GM12864 (cell line): ENCODE data around the gene CHCHD6.

Experiments
- DNase-seq: peaks from one replicate; pipeline ENCODE4 v3.0.0-alpha.2; 2011; ENCODE audit warnings: low read depth
- H3K4me3 ChIP-seq: 2 replicates; pipeline ENCODE4 v1.5.1; 2011; ENCODE audit warnings: mild to moderate bottlenecking, low read depth, low read length, control low read depth
- TF ChIP-seq, protein P1 (sequence below): IDR thresholded peaks from 2 replicates; pipeline ENCODE4 v1.5.1; 2011; ENCODE audit warnings: low read depth, mild to moderate bottlenecking, moderate library complexity, low read length, control low read depth, inconsistent platforms; ENCODE audit errors: missing control alignments

CHCHD6 gene

DNA sequence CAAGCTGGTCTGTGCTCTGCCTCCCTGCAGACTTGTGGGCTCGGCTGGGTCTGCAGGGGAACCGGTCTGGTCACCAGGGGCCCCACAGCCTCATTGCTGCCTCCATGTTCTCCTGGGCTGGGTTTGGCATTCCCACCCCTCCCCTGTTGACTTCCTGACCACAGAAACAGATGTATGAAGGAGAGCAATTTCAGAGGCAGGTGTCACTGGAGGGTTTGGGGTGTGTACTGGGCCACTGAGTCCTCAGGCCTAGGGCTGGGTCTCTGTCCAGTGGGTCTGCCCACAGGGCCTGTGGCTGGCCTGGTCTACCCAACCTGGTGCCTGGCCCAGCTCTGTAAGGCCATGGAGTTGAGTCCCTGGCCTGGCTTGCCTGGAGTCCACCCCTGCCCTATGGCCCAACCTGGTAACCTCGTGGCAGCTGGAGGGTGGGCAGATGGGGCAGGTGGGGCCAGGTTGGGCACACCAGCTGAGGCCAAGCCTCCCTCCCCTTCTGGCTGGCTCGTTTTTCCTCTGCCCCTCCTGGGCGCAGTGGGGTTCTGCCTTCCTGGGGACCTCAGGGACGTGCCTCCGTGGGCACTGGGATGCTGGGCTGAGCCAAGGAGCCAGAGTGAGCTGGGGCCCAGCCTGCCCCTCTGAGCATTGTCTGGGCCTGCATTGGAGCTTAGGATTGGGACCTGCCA is 299.7 kb downstream of the CHCHD6 start:
- DNase-seq, result no peak
- TF ChIP-seq, protein P1, sequence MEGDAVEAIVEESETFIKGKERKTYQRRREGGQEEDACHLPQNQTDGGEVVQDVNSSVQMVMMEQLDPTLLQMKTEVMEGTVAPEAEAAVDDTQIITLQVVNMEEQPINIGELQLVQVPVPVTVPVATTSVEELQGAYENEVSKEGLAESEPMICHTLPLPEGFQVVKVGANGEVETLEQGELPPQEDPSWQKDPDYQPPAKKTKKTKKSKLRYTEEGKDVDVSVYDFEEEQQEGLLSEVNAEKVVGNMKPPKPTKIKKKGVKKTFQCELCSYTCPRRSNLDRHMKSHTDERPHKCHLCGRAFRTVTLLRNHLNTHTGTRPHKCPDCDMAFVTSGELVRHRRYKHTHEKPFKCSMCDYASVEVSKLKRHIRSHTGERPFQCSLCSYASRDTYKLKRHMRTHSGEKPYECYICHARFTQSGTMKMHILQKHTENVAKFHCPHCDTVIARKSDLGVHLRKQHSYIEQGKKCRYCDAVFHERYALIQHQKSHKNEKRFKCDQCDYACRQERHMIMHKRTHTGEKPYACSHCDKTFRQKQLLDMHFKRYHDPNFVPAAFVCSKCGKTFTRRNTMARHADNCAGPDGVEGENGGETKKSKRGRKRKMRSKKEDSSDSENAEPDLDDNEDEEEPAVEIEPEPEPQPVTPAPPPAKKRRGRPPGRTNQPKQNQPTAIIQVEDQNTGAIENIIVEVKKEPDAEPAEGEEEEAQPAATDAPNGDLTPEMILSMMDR, result no peak
- no peak overlapping the region for H3K4me3 ChIP-seq

DNA sequence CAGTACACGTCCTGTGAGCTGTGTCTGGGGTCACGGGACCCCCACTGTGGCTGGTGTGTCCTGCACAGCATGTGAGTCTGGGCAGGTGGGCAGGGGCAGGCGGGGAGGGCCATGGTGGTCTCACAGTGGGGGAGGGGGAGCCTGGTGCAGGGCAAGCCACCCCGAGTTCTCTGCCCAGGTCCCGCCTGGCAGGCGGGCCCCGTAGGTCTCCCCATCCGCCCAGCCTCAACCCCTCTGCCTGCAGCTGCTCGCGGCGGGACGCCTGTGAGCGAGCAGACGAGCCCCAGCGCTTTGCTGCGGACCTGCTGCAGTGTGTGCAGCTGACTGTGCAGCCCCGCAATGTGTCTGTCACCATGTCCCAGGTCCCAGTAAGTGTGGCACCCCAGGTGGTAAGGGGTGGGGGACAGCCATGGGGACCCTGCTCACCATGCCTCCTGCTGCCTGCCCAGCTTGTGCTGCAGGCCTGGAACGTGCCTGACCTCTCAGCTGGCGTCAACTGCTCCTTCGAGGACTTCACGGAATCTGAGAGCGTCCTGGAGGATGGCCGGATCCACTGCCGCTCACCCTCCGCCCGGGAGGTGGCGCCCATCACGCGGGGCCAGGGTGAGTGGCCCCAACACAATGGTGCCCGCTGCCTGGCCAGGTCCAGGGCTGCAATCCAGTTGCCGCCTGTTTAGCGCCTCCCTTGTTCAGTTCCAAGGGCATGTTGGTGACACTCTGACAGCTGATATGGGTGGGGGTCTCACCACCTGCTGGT is 300.8 kb downstream of the CHCHD6 start:
- TF ChIP-seq, protein P1, result no peak

DNA sequence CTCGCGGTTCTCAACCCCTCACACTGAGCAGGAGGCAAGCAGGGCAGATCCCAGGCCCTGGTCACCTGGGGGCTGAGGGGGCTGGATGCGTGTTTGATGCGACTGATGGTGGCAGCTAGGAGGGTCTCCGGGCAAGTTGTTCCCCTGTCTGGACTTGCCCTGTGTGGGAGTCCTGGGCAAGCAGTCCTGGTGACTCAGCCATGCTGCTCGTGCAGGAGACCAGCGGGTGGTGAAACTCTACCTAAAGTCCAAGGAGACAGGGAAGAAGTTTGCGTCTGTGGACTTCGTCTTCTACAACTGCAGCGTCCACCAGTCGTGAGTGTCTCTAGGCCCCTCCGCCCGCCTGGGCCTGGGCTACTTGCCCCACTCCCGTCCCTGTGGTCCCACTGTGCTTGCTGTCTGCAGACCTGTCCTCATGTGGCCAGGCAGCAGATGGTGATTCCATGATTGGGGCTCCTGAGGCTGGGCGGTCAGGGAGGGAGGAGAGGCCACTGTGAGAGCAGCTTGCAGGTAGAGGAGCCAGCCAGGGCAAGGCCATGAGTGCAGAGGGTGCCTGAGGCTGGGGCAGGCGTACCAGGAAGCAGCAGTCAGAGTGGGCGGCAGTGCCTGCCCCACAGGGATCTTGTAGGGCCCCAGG is 301.9 kb downstream of the CHCHD6 start:
- TF ChIP-seq, protein P1, result no peak
- DNase-seq, result no peak
- H3K4me3 ChIP-seq, result no peak overlapping the region

More for the DNA sequence above, 300.8 kb downstream of the CHCHD6 start:
- H3K4me3 ChIP-seq, result no peak overlapping the region
- DNase-seq, result no peak

DNA sequence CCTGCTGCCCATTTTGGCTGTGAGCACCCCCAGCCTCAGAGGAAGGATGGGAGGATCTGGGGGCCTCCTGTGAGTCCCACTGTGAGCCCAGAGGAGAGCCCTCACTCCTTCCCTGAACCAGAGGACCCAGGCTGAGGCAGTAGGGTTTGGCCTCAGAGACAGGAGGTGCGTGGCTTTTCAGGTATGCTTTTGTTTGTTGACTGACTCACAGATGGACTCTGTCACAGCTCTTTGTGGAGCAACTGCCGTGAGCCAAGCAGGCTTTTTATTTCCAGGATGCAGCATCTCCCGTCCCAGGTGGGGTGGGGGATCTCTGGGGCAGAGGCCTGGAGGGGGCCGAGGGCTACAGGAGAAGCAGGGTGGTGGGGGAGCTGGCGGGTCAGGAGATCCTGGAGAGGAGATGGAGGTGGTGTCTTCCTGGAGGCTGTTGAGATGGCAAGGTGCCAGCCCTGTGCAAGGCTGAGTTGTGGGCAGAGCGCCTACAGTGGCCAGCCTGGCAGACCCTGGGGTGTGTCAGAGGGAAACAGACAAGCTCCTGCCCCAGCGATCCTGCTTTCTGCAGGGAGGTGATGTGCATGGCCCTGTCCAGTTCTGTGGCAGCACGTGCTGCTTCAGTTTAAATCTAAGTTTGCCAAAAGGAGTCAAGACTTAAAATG is 302.9 kb downstream of the CHCHD6 start:
- H3K4me3 ChIP-seq, result no peak overlapping the region
- TF ChIP-seq, protein P1, result no peak
- no peak for DNase-seq

DNA sequence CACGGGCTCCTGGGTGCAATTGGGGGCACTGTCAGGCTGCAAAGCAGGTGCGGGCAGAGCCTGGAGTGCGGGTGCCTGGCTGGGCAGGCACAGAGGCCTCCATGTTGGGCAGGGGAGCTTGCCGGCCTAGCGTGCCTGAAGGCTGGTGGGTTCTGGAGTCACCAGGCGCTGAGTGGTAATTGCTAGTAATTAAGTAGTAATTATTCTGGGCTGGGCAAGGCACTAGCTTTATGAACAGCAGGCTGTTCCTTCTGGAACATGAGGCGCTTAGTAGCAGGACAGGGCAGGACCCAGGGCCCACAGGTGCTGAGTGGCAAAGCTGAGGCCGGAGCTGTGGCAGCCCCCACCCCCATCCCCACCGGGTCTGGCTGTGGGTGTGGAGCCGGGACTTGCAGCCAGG is 304.2 kb downstream of the CHCHD6 start:
- no peak for DNase-seq
- TF ChIP-seq, protein P1, result no peak
- H3K4me3 ChIP-seq, result no peak overlapping the region

DNA sequence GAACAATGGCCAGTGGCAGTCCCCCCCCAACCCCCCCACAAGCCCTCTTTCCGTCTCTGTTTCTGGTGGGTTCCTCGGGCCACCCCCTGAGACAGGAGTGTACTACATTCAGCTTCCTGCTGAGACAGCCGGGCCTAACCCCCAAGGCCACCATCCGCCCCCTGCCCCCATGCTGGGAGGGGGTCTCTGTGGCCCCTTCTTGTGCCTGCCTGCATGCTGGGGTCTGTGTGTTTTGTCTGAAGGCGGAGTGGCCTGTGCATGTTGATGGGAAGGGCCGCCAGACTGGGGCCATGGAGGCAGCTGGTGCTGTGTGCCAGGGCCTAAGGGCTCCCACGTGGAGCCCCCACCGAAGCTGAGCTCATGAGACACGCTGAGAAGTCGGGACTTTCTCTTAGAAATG is 305.5 kb downstream of the CHCHD6 start:
- DNase-seq, result no peak
- no peak overlapping the region for H3K4me3 ChIP-seq
- TF ChIP-seq, protein P1, result no peak
